Activated naive CD4-positive, alpha-beta T cell treated with anti-CD3 and anti-CD28 coated beads, Interleukin-2, amount 50 U/mL, for 72 hours (primary cell): ENCODE measurements around the gene MINDY4. TPM values are rescaled to one million over a fixed set of nuclear protein-coding genes. Genes with fewer than 3 reads are reported as not detected.

Experiments used
- ATAC-seq, 2 donors: fragments of 150-1000 bp; cut with Tn5 transposase; 2 replicates each; pipeline ENCODE4 v1.10.0; 2021; ENCODE audit warnings: mild to moderate bottlenecking in 2 of 2, moderate library complexity in 2 of 2
- DNase-seq, 2 donors: peaks; one replicate each; pipeline ENCODE4 v3.0.0; 2021 to 2022; ENCODE audit warnings: low spot score in 2 of 2
- H3K27ac Mint-ChIP-seq, 2 donors: one replicate each; pipeline ENCODE4 v1.8.0; 2022; ENCODE audit warnings: mild to moderate bottlenecking in 2 of 2, mixed read lengths in 2 of 2
- H3K36me3 Mint-ChIP-seq, 2 donors: one replicate each; pipeline ENCODE4 v1.8.0; 2022; ENCODE audit warnings: mixed read lengths in 2 of 2
- H3K9me3 Mint-ChIP-seq, 2 donors: one replicate each; pipeline ENCODE4 v1.8.0; 2022; ENCODE audit warnings: mixed read lengths in 2 of 2
- total RNA-seq, 2 donors: library from RNA; stranded (reverse); gene quantifications; one replicate each; pipeline ENCODE4 v1.2.3, GENCODE V29; 2022

Gene MINDY4
- total RNA-seq, 2 donors from 2014 or later: 0.32 to 1.9 TPM

DNA sequence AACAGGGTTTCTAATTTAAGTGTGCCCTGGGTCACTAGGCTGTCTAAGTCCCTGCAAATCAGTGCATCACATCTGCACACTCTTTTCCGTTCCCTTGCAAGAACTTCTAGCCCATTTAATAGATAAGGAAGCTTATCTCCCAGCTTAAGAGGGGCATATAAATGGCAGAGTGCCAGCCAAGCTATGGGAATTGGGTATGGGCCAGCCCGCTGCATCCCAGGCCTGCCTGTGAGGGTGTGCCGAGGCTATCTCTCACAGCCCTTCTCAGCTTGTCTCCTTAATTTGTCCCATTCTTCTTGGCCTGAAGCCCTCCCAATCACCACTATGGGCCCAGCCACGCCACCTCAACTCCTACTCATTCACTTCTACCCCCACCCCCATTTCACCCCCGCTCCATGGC lies 155.1 kb downstream of the MINDY4 start:
- no peaks in the 10 kb centered on the region for H3K36me3 Mint-ChIP-seq
- no peak overlapping the region for H3K27ac Mint-ChIP-seq
- no peaks in the 10 kb centered on the region for H3K9me3 Mint-ChIP-seq
- no peak for ATAC-seq
- DNase-seq: no peak

DNA sequence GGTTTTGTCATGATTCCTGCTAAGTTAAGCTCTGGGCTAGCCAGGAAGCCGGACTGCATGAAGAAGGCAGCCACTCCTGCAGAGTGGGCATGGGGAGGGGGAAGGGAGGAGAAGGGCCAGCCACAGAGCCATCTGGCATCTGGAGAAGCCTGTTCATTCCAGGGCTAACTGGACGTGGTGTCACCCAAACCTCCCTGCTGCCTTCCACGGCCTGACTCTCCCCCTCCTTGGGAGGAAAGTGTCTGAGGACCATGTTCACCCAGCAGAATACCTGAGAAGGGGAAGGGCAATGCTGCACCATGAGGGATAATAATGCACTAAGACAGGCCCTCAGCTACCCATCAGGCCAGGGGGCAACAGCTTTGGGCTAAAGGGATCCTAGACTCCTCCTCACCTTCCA lies 155.8 kb downstream of the MINDY4 start:
- no peak for DNase-seq
- Mint-ChIP-seq H3K9me3 (no peaks in the 10 kb centered on the region), H3K27ac (no peak overlapping the region), H3K36me3 (no peaks in the 10 kb centered on the region)
- no peak for ATAC-seq

- DNase-seq: no peak
- Mint-ChIP-seq H3K36me3 (no peaks in the 10 kb centered on the region), H3K9me3 (no peaks in the 10 kb centered on the region), H3K27ac (no peak overlapping the region)
- no peak for ATAC-seq
Observed at GRCh38 chr7:30927559-30927958, 156.3 kb downstream of the MINDY4 start.

- no peak for ATAC-seq
Observed at GRCh38 chr7:30928254-30928872, 157.1 kb downstream of the MINDY4 start.

DNA sequence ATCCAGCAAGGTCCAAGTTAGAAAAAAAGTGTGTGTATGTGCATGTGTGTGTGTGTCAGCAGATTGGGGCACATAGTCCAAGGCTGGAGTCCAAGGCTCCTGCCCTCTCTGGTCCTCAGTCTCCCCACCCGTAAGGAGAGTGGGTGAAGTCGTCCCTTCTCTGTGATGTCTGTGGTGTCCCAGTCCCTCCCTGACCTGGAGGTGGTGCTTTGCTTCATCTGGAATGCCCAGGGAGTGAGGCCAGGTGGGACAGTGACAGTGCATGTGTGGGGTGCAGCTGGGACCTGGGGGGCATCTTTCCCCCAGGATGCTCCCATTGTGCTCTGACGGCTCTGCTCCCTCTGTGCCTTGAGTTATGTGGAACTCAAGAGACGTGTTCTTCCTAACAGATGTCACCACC lies 158.5 kb downstream of the MINDY4 start:
- Mint-ChIP-seq H3K27ac (no peak overlapping the region), H3K9me3 (no peaks in the 10 kb centered on the region), H3K36me3 (no peaks in the 10 kb centered on the region)
- no peak for ATAC-seq
- DNase-seq: no peak

More at GRCh38 chr7:30928254-30928872, 157.1 kb downstream of the MINDY4 start:
- Mint-ChIP-seq H3K27ac (peak overlapping the region in 1 of 2 donors; percentile 88), H3K9me3 (no peaks in the 10 kb centered on the region), H3K36me3 (no peaks in the 10 kb centered on the region)
- no peak for DNase-seq

- ATAC-seq (no peak), DNase-seq (no peak)
- H3K27ac Mint-ChIP-seq: no peak overlapping the region
- no peaks in the 10 kb centered on the region for H3K9me3 Mint-ChIP-seq
- H3K36me3 Mint-ChIP-seq: no peaks in the 10 kb centered on the region
Observed at GRCh38 chr7:30930621-30931020, 159.4 kb downstream of the MINDY4 start.

GRCh38 chr7:30931161-30931928 lies 160.1 kb downstream of the MINDY4 start:
- H3K9me3 Mint-ChIP-seq: no peaks in the 10 kb centered on the region
- no peaks in the 10 kb centered on the region for H3K36me3 Mint-ChIP-seq
- no peak overlapping the region for H3K27ac Mint-ChIP-seq
- DNase-seq (no peak), ATAC-seq (no peak)

DNA sequence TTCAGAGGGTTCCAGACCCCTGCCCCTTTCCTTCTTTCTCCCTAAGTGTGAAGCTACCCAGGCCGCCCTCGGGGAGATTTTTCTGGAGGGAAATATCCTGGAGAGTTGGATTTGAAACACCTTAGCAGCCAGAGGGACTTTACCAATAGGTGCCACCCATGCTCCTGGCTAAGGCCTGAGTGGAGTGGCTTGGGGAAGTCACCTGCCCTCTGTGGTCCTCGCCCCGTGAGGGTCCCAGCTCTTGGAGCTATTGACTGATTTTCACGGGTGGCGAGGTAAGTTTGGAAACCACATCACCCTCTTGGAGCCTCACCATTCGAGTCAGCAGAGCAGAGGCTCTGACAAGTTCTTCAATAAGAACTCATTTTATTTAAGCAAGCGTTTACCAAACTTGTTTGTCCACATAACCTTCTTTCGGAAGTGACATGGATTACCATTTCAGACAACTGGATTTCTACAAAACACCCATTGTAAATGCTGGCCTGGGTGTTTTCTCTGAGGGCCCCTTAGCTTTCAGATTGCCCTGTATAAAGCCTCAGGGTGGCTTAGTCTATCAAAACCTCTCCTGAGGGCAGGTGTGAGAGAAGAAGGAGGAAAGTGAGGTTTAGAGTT lies 160.8 kb downstream of the MINDY4 start:
- no peak for DNase-seq
- Mint-ChIP-seq H3K9me3 (no peaks in the 10 kb centered on the region), H3K36me3 (no peaks in the 10 kb centered on the region), H3K27ac (no peak overlapping the region)
- no peak for ATAC-seq

- Mint-ChIP-seq H3K27ac (no peak overlapping the region), H3K9me3 (no peaks in the 10 kb centered on the region), H3K36me3 (no peaks in the 10 kb centered on the region)
- DNase-seq: no peak
- ATAC-seq: no peak
Observed at GRCh38 chr7:30932562-30932961, 161.3 kb downstream of the MINDY4 start.

DNA sequence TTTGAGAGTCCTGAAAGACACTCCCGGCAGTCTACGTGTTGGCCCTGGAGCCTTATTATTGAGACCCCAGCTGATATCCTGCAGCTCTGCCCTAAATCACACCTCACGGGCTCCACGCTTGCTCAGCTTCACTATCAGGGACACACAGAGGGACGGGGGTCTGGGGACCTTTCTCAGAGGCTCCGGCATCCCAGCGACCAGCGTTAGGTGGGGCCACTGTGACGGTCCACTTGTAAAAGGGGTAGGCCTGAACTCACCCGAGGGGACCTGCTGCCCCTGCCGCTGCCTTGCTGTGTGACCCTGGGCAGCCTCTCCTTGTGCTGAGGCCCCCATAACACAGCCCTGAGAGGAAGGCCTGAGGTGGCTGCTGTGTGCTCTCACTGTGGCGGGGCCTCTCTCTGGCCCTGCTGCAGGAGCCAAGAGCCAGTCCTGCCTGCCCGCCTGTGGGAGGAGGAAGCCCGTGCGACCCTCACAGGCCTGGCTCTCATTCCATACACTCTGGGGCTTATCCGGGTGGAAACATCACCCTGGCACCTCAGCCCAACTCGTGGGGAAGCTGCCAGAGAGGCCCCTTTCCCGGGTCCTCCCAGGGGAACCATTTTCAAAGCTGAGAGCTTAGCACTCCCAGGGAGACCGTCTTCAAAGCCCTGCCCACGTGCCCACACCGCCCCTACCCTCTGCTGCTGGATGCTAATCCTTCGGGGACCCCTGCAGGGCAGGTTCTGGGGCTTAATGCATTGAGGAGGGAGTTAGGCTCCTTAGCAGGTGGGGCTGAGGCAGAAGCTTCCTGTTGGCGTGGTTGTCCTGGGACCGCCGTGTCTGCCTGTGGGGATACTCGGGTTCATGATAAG lies 162.1 kb downstream of the MINDY4 start:
- no peak for DNase-seq

GRCh38 chr7:30934225-30934624 lies 163.0 kb downstream of the MINDY4 start:
- ATAC-seq (no peak), DNase-seq (no peak)
- Mint-ChIP-seq H3K36me3 (no peaks in the 10 kb centered on the region), H3K9me3 (no peaks in the 10 kb centered on the region), H3K27ac (no peak overlapping the region)

More for the DNA sequence above, 162.1 kb downstream of the MINDY4 start:
- ATAC-seq: no peak
- no peak overlapping the region for H3K27ac Mint-ChIP-seq
- no peaks in the 10 kb centered on the region for H3K9me3 Mint-ChIP-seq
- no peaks in the 10 kb centered on the region for H3K36me3 Mint-ChIP-seq

- no peaks in the 10 kb centered on the region for H3K36me3 Mint-ChIP-seq
- DNase-seq (no peak), ATAC-seq (no peak)
- H3K27ac Mint-ChIP-seq: no peak overlapping the region
- H3K9me3 Mint-ChIP-seq: no peaks in the 10 kb centered on the region
Observed at GRCh38 chr7:30934732-30935568, 163.7 kb downstream of the MINDY4 start.

DNA sequence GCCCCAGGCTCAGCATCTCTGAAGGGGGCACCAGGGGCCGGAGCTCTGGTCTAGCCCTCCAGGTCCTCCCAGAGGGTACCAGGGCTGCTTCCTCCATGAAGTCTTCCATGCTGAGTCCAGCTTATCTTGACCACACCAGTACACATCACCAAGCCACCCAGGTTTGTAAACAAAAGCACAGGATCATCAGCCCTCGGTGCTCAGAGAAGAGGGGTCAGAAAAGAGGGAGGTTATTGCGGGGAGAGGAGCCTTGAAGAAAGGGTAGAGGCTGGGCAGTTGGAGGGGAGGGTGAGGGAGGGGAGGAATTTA lies 164.3 kb downstream of the MINDY4 start:
- DNase-seq (no peak), ATAC-seq (no peak)
- Mint-ChIP-seq H3K36me3 (no peaks in the 10 kb centered on the region), H3K27ac (no peak overlapping the region), H3K9me3 (no peaks in the 10 kb centered on the region)

DNA sequence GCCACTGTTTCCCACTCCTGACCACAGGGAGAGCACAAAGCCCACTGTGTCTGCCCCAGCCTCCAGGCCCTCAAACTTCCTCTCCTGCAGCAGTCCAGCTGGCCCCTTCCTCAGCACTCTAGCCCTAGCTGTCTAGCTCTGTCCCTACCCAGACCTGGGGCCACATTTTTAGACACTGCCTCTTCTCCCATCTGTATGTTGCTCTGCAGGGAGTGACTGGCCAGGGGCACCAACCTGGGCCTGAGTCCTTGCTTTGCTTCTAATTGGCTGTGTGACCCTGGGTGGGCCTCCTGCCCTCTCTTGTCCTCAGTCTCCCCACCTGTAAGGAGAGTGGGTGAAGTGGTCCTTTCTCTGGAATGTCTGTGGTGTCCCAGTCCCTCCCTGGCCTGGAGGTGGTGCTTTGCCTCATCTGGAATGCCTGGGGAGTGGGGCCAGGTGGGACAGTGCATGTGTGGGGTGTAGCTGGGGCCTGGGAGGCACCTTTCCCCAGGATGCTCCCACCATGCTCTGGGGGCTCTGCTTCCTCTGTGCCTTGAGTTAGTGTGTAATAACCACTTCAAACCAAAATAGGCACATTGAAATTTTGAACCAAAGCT lies 165.5 kb downstream of the MINDY4 start:
- ATAC-seq: no peak
- H3K27ac Mint-ChIP-seq: no peak overlapping the region

GRCh38 chr7:30937416-30937815 lies 166.2 kb downstream of the MINDY4 start:
- ATAC-seq (no peak), DNase-seq (no peak)
- H3K36me3 Mint-ChIP-seq: no peaks in the 10 kb centered on the region
- no peak overlapping the region for H3K27ac Mint-ChIP-seq
- no peaks in the 10 kb centered on the region for H3K9me3 Mint-ChIP-seq

More for the DNA sequence above, 165.5 kb downstream of the MINDY4 start:
- DNase-seq: no peak
- Mint-ChIP-seq H3K9me3 (no peaks in the 10 kb centered on the region), H3K36me3 (no peaks in the 10 kb centered on the region)
